Epithelial cell of esophagus (primary cell): ENCODE measurements around the gene TIMM22.

Experiments used
- DNase-seq: peaks from one replicate; pipeline ENCODE4 v3.0.0; 2010; ENCODE audit warnings: low read depth
- H3K4me3 ChIP-seq: 2 replicates; pipeline ENCODE4 v1.5.1; 2011; ENCODE audit warnings: mild to moderate bottlenecking, low read length, control low read depth
- TF ChIP-seq, protein P1 (sequence below): IDR thresholded peaks from 2 replicates; pipeline ENCODE4 v1.5.1; 2011; ENCODE audit warnings: low read depth, mild to moderate bottlenecking, low read length, control low read depth, inconsistent platforms; ENCODE audit not compliant: insufficient read depth; ENCODE audit errors: missing control alignments

TIMM22 gene

DNA sequence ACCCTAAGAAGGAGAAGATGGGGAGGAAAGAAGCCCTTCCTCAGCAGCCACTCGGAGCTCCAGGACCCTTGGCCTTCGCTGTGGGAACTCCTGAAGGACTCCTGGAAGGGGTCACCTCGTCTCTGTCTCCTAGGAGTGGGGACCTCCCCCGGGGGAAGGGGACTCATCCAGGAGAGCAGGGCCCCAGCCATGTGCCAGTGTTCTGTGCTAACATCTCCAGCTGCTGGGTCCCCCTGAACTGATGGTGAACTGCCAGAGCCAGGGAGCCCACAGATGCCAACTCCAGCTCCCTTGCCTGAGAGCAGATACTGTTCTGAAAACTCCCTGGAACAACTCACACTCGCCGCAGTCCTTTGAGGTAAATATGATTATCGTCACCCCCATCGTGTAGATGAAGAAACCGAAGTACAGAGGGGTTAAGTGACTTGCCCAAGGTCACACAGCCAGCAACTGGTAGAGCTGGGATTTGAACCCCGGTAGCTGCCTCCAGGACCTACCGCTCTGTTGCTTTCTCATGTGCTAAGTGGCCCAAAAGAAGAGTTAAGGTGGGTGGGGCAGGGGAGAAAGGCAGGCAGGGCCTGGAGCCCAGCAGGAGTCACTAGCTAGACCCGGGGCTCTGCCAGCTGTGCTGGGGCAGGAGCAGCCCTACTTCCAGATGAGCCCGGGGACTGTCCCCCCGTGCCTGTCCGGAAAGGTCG, 10.5 kb downstream of the TIMM22 start:
- no peak for DNase-seq
- no peak overlapping the region for H3K4me3 ChIP-seq
- TF ChIP-seq, protein P1, sequence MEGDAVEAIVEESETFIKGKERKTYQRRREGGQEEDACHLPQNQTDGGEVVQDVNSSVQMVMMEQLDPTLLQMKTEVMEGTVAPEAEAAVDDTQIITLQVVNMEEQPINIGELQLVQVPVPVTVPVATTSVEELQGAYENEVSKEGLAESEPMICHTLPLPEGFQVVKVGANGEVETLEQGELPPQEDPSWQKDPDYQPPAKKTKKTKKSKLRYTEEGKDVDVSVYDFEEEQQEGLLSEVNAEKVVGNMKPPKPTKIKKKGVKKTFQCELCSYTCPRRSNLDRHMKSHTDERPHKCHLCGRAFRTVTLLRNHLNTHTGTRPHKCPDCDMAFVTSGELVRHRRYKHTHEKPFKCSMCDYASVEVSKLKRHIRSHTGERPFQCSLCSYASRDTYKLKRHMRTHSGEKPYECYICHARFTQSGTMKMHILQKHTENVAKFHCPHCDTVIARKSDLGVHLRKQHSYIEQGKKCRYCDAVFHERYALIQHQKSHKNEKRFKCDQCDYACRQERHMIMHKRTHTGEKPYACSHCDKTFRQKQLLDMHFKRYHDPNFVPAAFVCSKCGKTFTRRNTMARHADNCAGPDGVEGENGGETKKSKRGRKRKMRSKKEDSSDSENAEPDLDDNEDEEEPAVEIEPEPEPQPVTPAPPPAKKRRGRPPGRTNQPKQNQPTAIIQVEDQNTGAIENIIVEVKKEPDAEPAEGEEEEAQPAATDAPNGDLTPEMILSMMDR = no peak

DNA sequence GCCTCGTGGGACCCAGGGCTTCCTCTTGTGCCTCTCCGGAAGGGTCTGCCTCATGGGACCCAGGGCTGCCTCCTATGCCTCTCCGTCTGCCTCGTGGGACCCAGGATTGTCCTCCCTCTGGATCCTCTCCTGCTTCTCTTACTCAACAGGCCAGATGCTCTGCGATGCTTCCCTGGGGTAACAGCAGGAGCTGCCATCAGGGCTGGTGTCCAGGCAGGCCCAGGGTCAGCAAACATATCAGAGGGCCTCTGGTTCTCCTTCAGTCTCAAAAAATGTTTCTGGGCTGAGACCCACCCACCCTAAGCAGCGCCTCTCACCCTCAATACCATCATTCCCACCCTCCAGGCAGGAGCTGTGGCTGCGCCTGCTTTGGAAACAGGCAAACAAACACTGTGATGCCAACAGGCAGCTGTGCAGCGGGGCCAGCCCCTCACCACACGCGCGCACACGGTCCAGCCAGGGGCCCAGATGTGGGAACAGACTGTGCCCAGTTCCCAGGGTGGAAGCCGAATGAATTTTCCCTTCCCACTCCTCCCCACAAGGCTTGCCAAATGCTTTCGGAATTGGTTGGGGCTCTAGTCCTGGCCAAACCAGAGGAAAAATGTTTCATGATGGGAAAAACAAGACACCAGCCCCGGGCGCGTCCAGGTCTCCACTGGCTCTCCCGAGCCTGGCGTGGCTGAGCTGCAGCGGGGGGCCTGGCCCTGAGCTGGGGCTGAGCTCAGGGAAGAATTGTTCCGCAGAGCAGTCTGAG, 11.3 kb downstream of the TIMM22 start:
- H3K4me3 ChIP-seq = no peak overlapping the region
- DNase-seq = no peak
- TF ChIP-seq, protein P1 = no peak

DNA sequence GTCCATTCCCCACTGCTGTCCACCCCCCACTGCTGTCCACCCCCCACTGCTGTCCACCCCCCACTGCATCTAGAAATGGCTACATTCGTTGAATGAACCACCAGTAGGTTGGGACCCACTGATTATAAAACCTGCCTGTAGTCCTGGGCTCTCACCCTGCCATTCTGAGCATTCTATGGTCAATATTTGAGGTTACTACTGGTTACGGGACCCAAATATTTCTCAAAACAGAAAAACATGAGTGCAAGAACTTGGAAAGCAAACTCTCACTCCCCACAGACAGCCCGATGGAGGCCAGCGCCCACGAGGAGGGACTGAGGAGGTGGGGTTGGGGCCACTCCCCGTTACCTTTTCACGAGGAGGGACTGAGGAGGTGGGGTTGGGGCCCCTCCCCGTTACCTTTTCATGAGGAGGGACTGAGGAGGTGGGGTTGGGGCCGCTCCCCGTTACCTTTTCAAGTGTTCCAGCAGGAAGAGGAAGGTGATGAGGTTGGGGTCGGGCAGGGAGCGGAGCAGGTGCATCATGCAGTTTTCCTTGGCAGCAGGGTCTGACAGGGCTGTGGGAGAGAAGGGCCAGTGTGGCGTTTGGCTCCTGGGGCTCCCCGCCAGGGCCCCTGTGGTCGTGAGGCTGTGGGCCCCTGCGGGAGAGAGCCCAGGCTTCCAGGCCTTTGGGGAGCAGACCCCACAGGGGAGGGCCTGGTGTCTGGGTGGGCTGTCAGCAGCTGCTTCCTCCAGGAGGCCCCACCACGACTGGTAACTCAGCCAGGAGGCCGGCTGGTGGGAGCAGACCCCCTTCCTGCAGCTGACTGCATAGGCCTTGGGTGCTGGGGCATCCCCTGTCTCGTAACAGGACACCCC, 12.5 kb downstream of the TIMM22 start:
- no peak for DNase-seq
- TF ChIP-seq, protein P1 = no peak
- H3K4me3 ChIP-seq = no peak overlapping the region

- DNase-seq = no peak
- TF ChIP-seq, protein P1 = no peak
- no peak overlapping the region for H3K4me3 ChIP-seq
Measured at GRCh38 chr17:1010086-1010450, 13.1 kb downstream of the TIMM22 start.

GRCh38 chr17:1010586-1010985, 13.7 kb downstream of the TIMM22 start:
- TF ChIP-seq, protein P1 = no peak
- DNase-seq = no peak
- no peak overlapping the region for H3K4me3 ChIP-seq

DNA sequence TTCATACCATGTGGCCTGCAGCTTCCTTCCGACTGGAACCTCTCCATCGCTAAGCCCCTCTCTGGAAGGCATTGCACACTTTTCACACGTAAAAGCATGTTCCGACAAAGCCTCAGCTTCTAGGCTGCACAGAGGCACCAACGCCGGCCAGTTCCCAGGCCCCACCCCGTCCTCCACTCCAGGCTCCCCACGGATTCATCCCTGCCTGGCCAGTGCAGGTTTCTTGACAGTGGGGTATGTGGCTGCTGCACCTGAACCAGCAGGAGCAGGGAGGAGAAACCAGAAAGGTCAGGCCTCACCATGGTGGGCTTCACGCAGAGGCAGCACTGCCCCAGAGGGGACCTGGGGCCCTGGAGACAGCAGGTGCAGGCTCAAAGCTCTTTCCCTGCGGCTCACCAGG, 14.2 kb downstream of the TIMM22 start:
- TF ChIP-seq, protein P1 = no peak
- DNase-seq = peak; percentile 35
- no peak overlapping the region for H3K4me3 ChIP-seq
